OCI-LY7 (cell line): ENCODE data around the gene NCOR2.

Source experiments
- CTCF ChIP-seq: fragments of 200-600 bp; sonication (generic); conservative IDR thresholded peaks from 2 replicates; pipeline ENCODE4 v1.5.1; 2014; ENCODE audit warnings: mild to moderate bottlenecking, antibody characterized with exemption, low read length, moderate library complexity, mixed read lengths
- EZH2phosphoT487 ChIP-seq: fragments of 200-600 bp; sonication (generic); IDR thresholded peaks from 2 replicates; pipeline ENCODE4 v1.6.1; 2018; ENCODE audit warnings: low read depth, borderline replicate concordance, mild to moderate bottlenecking, mixed run types, antibody characterized with exemption, low read length, moderate library complexity, mixed read lengths

- TF ChIP-seq CTCF (no peak), EZH2phosphoT487 (no peak)
Observed at GRCh38 chr12:124610629-124611558, 43.5 kb upstream of the NCOR2 start.
